Measurements from ENCODE around the gene GLIPR2. TPM values are rescaled to one million over a fixed set of nuclear protein-coding genes. Genes with fewer than 3 reads are reported as not detected.
A peak's percentile ranks its signal among the peaks of the same experiment; 100 is the strongest.
"Not testable (repeated sequence)": the region's sequence is repeated elsewhere in the genome, so short reads cannot be mapped to it uniquely, and the experiment has no call there.

GLIPR2 gene
- total RNA-seq, 2 donors from 2014 or later, result 11.0 to 27.1 TPM

DNA sequence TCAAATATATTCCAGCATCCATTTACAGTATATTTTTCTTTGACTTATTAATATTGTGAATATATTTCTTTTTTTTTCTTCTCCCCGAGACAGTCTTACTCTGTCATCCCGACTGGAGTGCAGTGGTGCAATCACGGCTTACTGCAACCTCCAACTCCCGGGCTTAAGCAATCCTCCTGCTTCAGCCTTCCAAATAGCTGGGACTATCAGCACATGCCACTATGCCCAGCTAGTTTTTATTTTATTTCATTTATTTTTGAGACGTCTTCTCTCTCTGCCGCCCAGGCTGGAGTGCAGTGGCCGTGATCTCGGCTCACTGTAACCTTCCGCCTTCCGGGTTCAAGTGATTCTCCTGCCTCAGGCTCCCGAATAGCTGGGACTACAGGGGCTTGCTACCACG lies 7.4 kb upstream of the GLIPR2 start:
- Mint-ChIP-seq H3K36me3 (no peaks in the 10 kb centered on the region), H3K27me3 (no peaks in the 10 kb centered on the region), H3K4me1 (ENCODE audit: low read depth in 2 of 2) (peaks cover 16 to 18% of the 10 kb centered on the region in 2 donors), H3K27ac (no peak overlapping the region), H3K4me3 (no peak overlapping the region), H3K9me3 (no peaks in the 10 kb centered on the region)
- no peak for DNase-seq (ENCODE audit: low spot score)
- no peak for ATAC-seq

DNA sequence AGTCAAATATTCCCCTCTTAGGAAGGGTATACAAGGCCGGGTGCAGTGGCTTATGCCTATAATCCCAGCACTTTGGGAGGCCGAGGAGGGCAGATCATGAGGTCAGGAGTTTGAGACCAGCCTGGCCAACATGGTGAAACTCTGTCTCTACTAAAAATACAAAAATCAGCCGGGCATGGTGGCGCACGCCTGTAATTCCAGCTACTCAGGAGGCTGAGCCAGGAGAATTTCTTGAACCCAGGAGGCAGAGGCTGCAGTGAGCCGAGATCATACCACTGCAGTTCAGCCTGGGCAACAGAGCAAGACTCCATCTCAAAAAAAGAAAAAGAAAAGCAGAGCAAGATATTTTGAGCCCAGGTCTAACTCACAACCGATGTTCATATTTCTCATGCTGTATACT lies 4.9 kb upstream of the GLIPR2 start:
- H3K4me1 Mint-ChIP-seq (ENCODE audit: low read depth in 2 of 2), result peaks cover 20 to 21% of the 10 kb centered on the region in 2 donors
- not testable (repeated sequence) for H3K36me3 Mint-ChIP-seq; H3K9me3 Mint-ChIP-seq; H3K27me3 Mint-ChIP-seq; ATAC-seq; DNase-seq (ENCODE audit: low spot score); H3K27ac Mint-ChIP-seq; H3K4me3 Mint-ChIP-seq

GRCh38 chr9:36132086-36132485 lies 4.4 kb upstream of the GLIPR2 start:
- Mint-ChIP-seq H3K27me3 (no peaks in the 10 kb centered on the region), H3K4me3 (no peak overlapping the region), H3K36me3 (no peaks in the 10 kb centered on the region), H3K9me3 (no peaks in the 10 kb centered on the region), H3K27ac (no peak overlapping the region), H3K4me1 (ENCODE audit: low read depth in 2 of 2) (peaks cover 21 to 22% of the 10 kb centered on the region in 2 donors)
- DNase-seq (ENCODE audit: low spot score) (no peak), ATAC-seq (no peak)

- no peak overlapping the region for H3K4me3 Mint-ChIP-seq
- H3K27ac Mint-ChIP-seq, result no peak overlapping the region
- H3K4me1 Mint-ChIP-seq (ENCODE audit: low read depth in 2 of 2), result peaks cover 34 to 35% of the 10 kb centered on the region in 2 donors
- H3K27me3 Mint-ChIP-seq, result no peaks in the 10 kb centered on the region
- H3K9me3 Mint-ChIP-seq, result no peaks in the 10 kb centered on the region
- DNase-seq (ENCODE audit: low spot score), result no peak
- H3K36me3 Mint-ChIP-seq, result no peaks in the 10 kb centered on the region
- ATAC-seq, result no peak
These were observed 1.6 kb upstream of the GLIPR2 start for GRCh38 chr9:36134761-36135505.

DNA sequence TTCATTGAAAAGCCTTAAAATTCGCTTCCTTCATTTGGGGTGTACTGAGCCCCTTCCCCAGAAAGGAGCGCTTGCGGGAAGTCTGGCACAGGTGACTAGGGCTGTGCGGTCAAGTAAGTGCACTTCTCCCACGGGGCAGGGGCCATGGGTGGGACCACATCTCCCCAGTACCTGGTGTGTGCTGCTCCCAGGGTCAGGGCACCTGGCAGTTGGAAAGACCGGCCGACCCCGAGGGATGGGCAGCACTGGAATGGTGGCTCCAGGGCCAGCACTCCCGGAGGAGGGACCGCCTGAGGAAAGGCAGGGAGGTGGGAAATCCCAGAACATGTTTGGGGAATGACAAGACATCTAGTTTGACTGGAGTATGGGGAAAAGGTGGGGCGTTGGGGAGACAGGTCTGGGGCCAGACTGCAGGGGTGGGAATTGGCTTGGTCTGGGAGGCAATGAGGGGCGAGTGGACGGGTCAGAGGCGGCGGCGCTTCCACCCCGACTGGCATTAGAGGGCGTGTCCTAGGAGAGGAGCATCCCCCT lies 727 bp upstream of the GLIPR2 start:
- H3K27me3 Mint-ChIP-seq, result no peaks in the 10 kb centered on the region
- DNase-seq (ENCODE audit: low spot score) (no peak), ATAC-seq (no peak)
- no peaks in the 10 kb centered on the region for H3K9me3 Mint-ChIP-seq
- H3K4me1 Mint-ChIP-seq (ENCODE audit: low read depth in 2 of 2), result peaks cover 43 to 44% of the 10 kb centered on the region in 2 donors
- peak overlapping the region; percentile 78 for H3K4me3 Mint-ChIP-seq
- H3K36me3 Mint-ChIP-seq, result no peaks in the 10 kb centered on the region
- H3K27ac Mint-ChIP-seq, result peak overlapping the region in 1 of 2 donors; percentile 37

DNA sequence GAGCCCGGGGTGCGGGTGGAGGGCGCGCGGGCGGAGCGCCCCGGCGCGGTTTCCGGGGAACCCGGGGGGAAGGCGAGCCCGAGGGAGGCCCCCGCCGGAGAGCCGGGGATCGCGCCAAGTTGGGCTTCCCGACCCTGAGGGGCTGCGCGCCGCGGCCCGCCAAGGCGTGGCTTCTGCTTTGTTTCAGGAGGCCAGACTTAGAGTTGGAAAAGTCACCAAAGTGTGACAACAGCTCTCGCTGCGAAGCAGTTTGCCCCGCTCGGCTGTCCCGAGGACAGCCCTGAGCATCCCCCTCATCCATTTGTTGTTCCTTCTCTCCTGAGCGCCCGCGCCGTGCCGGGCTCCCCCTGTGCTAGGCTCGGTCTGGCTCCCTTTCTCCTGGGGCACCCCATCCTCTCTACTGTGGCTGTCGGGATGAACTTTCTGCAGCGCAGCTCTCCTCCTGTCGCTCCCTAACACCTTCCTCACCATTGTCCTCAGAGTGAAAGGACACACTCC lies 410 bp downstream of the GLIPR2 start:
- Mint-ChIP-seq H3K27me3 (no peaks in the 10 kb centered on the region), H3K9me3 (no peaks in the 10 kb centered on the region), H3K27ac (peak overlapping the region; percentile 63 to 84), H3K4me1 (ENCODE audit: low read depth in 2 of 2) (peaks cover 52 to 53% of the 10 kb centered on the region in 2 donors), H3K4me3 (peak overlapping the region; percentile 97), H3K36me3 (no peaks in the 10 kb centered on the region)
- no peak for DNase-seq (ENCODE audit: low spot score)
- ATAC-seq, result peak; percentile 61 to 66

DNA sequence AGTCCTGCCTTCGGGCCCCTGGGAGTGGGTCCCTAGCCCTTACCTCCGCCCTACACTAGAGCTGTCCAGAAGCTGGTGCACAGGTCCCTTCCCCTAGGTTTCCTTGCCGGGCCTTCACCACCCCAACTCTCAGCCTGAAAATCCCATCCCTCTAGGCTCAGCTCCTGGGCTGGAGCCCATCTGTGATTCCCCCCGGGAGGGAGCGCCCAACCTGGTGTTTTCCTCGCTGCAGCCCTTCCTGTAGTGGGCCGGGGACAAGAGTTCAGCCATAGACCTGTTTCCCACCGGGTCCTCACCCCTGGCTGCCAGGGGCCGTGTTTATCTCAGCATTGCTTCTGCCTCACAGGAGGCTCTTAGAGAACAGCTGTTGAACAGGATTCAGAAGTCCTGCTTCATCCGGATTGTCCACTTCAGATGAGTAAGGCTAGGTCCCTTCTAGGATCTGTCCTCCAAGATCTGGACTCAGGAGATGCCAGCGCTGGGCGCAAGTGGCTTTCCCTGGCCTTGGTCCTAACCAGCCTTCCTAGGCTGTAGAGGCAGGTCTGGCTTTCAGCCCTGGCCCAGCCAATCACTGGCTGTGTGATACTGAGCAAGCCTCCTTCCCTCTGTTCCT lies 965 bp downstream of the GLIPR2 start:
- Mint-ChIP-seq H3K27ac (peak overlapping the region; percentile 63 to 84), H3K4me1 (ENCODE audit: low read depth in 2 of 2) (peaks cover 57 to 59% of the 10 kb centered on the region in 2 donors), H3K36me3 (no peaks in the 10 kb centered on the region), H3K9me3 (no peaks in the 10 kb centered on the region), H3K27me3 (no peaks in the 10 kb centered on the region), H3K4me3 (peak overlapping the region; percentile 97)
- ATAC-seq, result no peak
- no peak for DNase-seq (ENCODE audit: low spot score)

GRCh38 chr9:36138496-36138895 lies 2.0 kb downstream of the GLIPR2 start:
- H3K36me3 Mint-ChIP-seq, result no peaks in the 10 kb centered on the region
- DNase-seq (ENCODE audit: low spot score) (no peak), ATAC-seq (no peak)
- H3K4me1 Mint-ChIP-seq (ENCODE audit: low read depth in 2 of 2), result peaks cover 66 to 69% of the 10 kb centered on the region in 2 donors
- H3K4me3 Mint-ChIP-seq, result peak overlapping the region; percentile 97
- H3K27me3 Mint-ChIP-seq, result no peaks in the 10 kb centered on the region
- H3K27ac Mint-ChIP-seq, result peak overlapping the region in 1 of 2 donors; percentile 89
- H3K9me3 Mint-ChIP-seq, result no peaks in the 10 kb centered on the region

DNA sequence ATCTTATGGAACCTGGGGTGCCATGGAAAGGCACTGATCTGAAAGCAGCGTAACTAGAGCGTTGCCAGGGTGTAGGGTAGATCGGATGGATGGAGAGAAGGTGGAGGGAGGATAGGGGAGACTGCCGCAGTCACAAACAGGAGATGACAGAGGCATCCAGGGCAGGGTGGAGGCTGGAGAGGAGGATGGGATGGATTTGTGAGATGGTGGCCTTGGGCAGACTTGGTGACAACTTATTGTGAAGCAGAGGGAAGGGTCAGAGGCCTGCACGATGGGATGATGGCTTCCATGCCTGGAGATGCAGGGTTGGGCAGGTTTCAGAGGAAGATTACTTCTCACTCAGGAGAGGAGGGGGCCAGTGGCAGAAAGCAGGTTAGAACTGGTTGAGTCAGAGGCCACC lies 2.4 kb downstream of the GLIPR2 start:
- Mint-ChIP-seq H3K36me3 (no peaks in the 10 kb centered on the region), H3K4me3 (peak overlapping the region; percentile 97), H3K27ac (peak overlapping the region; percentile 89 to 90), H3K9me3 (no peaks in the 10 kb centered on the region), H3K4me1 (ENCODE audit: low read depth in 2 of 2) (peaks cover 71 to 73% of the 10 kb centered on the region in 2 donors), H3K27me3 (no peaks in the 10 kb centered on the region)
- DNase-seq (ENCODE audit: low spot score) (no peak), ATAC-seq (no peak)

DNA sequence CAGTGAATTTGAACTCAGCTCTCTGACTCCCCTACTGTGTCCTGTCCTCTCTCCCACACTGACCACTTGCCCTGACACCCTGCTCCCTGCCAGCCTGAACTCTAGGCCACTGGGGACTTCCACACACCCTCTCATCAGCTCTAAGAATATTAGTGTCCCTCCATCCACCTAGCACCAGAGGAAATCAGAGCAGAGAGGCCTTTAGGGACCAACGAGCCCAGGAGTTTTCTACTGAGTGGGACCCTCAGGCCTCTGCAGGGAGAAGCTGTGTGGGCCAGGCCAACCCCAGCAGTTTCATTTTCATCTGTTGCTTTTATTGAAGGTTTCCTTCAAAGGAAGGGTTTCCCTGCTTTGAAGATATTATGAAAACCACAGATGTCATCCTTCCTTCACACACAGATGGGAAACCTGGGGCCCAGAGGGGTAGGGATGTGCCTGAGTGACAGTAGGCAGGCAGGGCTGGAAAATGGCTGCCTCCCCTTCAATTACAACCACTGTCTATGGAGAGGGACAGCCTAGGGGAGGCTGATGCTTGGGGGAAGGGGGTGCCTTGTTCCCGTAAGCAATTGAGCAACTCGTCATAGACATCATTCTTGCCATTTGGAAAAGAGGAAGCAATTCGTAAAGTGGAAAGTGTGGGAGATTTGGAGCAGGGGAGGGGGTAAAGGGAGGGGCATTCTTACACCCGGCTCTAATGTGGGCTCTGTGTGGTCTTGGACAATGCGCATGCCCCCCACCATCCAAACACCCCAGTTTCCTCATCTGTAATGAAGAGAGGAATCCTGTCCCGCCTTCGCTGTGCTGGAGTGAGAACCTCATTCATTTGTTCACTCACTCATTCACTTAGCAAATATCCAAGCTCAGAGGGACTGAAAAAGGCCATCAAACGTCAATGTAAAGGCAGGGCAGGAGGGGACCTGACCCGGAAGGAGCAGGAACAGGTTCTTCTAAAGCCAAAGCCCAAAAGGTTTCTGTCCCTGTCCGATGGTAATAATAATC lies 3.9 kb downstream of the GLIPR2 start:
- no peak for DNase-seq (ENCODE audit: low spot score)
- H3K36me3 Mint-ChIP-seq, result peaks cover 4% of the 10 kb centered on the region
- H3K27ac Mint-ChIP-seq, result peak overlapping the region; percentile 89 to 90

DNA sequence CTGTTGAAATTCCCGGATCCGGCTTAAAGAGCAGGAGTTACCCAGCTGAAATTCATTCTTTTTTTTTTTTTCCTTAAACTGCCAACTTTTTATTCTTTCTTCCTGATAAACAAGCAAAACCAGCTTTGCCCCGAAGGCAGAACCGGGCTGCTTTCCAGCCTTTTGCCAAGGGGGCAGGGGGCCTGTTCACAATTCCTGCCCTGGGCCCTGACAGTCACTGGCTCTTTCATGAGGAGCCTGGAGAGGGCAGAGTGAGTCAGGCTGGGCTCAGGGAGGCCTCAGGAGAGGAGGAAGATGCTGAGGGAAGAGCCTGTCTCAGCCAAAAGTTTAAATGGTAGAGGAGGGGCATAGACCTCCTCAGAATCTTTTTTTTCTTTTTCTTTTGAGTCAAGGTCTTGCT lies 4.8 kb downstream of the GLIPR2 start:
- peak overlapping the region; percentile 89 to 90 for H3K27ac Mint-ChIP-seq
- H3K4me1 Mint-ChIP-seq (ENCODE audit: low read depth in 2 of 2), result peaks cover 86 to 92% of the 10 kb centered on the region in 2 donors
- peak overlapping the region; percentile 60 for H3K4me3 Mint-ChIP-seq
- H3K36me3 Mint-ChIP-seq, result peaks cover 12% of the 10 kb centered on the region
- peaks cover 4% of the 10 kb centered on the region for H3K9me3 Mint-ChIP-seq
- no peaks in the 10 kb centered on the region for H3K27me3 Mint-ChIP-seq
- ATAC-seq (no peak), DNase-seq (ENCODE audit: low spot score) (no peak)

More for the DNA sequence above, 3.9 kb downstream of the GLIPR2 start:
- H3K27me3 Mint-ChIP-seq, result no peaks in the 10 kb centered on the region
- peak overlapping the region; percentile 60 for H3K4me3 Mint-ChIP-seq
- peaks cover 2% of the 10 kb centered on the region for H3K9me3 Mint-ChIP-seq
- peaks cover 85 to 87% of the 10 kb centered on the region in 2 donors for H3K4me1 Mint-ChIP-seq (ENCODE audit: low read depth in 2 of 2)
- no peak for ATAC-seq

GRCh38 chr9:36141761-36142160 lies 5.2 kb downstream of the GLIPR2 start:
- no peak for ATAC-seq
- Mint-ChIP-seq H3K4me1 (ENCODE audit: low read depth in 2 of 2) (peaks cover 88 to 94% of the 10 kb centered on the region in 2 donors), H3K4me3 (peak overlapping the region; percentile 92), H3K36me3 (peaks cover 15% of the 10 kb centered on the region), H3K9me3 (peaks cover 4% of the 10 kb centered on the region), H3K27ac (peak overlapping the region; percentile 89 to 90), H3K27me3 (no peaks in the 10 kb centered on the region)
- no peak for DNase-seq (ENCODE audit: low spot score)
